HFFc6 (cell line): ENCODE data around the gene VILL. TPM values are rescaled to one million over a fixed set of nuclear protein-coding genes. Genes with fewer than 3 reads are reported as not detected.

Experiments used
- DNase-seq: peaks from one replicate; pipeline ENCODE4 v3.0.0-alpha.2; 2018
- H3K27ac Mint-ChIP-seq: 2 replicates; pipeline ENCODE4 v1.8.0; 2020; ENCODE audit warnings: mild to moderate bottlenecking, mixed read lengths
- H3K27me3 Mint-ChIP-seq: 2 replicates; pipeline ENCODE4 v1.8.0; 2021; ENCODE audit warnings: mild to moderate bottlenecking, moderate library complexity, mixed read lengths; ENCODE audit not compliant: insufficient read depth
- H3K36me3 Mint-ChIP-seq: 2 replicates; pipeline ENCODE4 v1.8.0; 2021; ENCODE audit warnings: low read depth, mixed read lengths
- H3K4me1 Mint-ChIP-seq: 2 replicates; pipeline ENCODE4 v1.8.0; 2020; ENCODE audit warnings: low read depth, mixed read lengths
- H3K4me3 Mint-ChIP-seq: 2 replicates; pipeline ENCODE4 v1.8.0; 2020; ENCODE audit warnings: mild to moderate bottlenecking, moderate library complexity, mixed read lengths
- H3K9me3 Mint-ChIP-seq: 2 replicates; pipeline ENCODE4 v1.8.0; 2020; ENCODE audit warnings: mild to moderate bottlenecking, mixed read lengths
- CTCF ChIP-seq: fragments of 200-600 bp; sonication (generic); IDR thresholded peaks from 2 replicates; pipeline ENCODE4 v1.5.0; 2021; ENCODE audit warnings: antibody characterized with exemption, mild to moderate bottlenecking
- total RNA-seq, 6 experiments: library from RNA; stranded (reverse); fragmentation: NEBNext Ultra II Directional; extraction: Animal tissue kit (Norgen Biotek cat#: 25700); gene quantifications; 2 replicates in 1 of 6; 3 replicates in 5 of 6; pipeline ENCODE4 v1.2.3, GENCODE V29; 2021

Gene VILL
- total RNA-seq, 6 experiments from 2014 or later, result 3.5 to 4.6 (median 3.7) TPM

- no peak for TF ChIP-seq CTCF
- Mint-ChIP-seq H3K27ac (no peak overlapping the region), H3K27me3 (no peaks in the 10 kb centered on the region; the same call in 1 of the 2 replicates), H3K4me1 (peaks cover 4% of the 10 kb centered on the region; the same call in 1 of the 2 replicates), H3K36me3 (no peaks in the 10 kb centered on the region), H3K4me3 (no peak overlapping the region), H3K9me3 (no peaks in the 10 kb centered on the region)
- no peak for DNase-seq
Observed at GRCh38 chr3:38006031-38006430, 15.4 kb downstream of the VILL start.

DNA sequence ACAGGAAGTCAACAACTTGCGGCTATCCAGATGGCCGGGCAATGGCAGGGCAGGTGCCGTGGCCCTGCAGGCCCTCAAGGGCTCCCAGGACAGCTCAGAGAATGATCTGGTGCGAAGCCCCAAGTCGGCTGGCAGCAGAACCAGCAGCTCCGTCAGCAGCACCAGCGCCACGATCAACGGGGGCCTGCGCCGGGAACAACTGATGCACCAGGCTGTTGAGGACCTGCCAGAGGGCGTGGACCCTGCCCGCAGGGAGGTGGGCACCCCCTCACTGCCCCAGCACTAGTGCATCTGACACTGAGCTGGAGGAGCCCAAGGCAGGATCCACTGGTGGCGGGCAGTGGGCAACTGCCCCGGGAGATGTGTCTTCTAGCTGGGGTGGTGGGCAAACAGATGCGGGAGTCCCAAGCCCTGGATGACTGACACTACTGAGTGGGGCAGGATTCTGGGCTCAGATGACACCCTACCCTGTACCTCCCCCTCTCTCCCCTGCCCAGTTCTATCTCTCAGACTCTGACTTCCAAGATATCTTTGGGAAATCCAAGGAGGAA lies 15.9 kb downstream of the VILL start:
- Mint-ChIP-seq H3K27ac (no peak overlapping the region), H3K27me3 (no peaks in the 10 kb centered on the region; the same call in 1 of the 2 replicates), H3K4me3 (no peak overlapping the region), H3K4me1 (peaks cover 4% of the 10 kb centered on the region; the same call in 1 of the 2 replicates), H3K9me3 (no peaks in the 10 kb centered on the region), H3K36me3 (no peaks in the 10 kb centered on the region)
- no peak for TF ChIP-seq CTCF
- DNase-seq, result no peak

- Mint-ChIP-seq H3K4me1 (peaks cover 4% of the 10 kb centered on the region; the same call in 1 of the 2 replicates), H3K4me3 (no peak overlapping the region), H3K9me3 (no peaks in the 10 kb centered on the region), H3K27me3 (no peaks in the 10 kb centered on the region; the same call in 1 of the 2 replicates), H3K27ac (no peak overlapping the region), H3K36me3 (no peaks in the 10 kb centered on the region)
- DNase-seq, result no peak
- TF ChIP-seq CTCF, result no peak
Observed at GRCh38 chr3:38007754-38008090, 17.1 kb downstream of the VILL start.

- H3K27me3 Mint-ChIP-seq, result no peaks in the 10 kb centered on the region; the same call in 1 of the 2 replicates
- H3K36me3 Mint-ChIP-seq, result no peaks in the 10 kb centered on the region
- peaks cover 4% of the 10 kb centered on the region; the same call in 1 of the 2 replicates for H3K4me1 Mint-ChIP-seq
- DNase-seq, result no peak
- H3K9me3 Mint-ChIP-seq, result no peaks in the 10 kb centered on the region
- H3K27ac Mint-ChIP-seq, result no peak overlapping the region
- no peak for TF ChIP-seq CTCF
- no peak overlapping the region for H3K4me3 Mint-ChIP-seq
Observed at GRCh38 chr3:38008191-38008701, 17.7 kb downstream of the VILL start.

DNA sequence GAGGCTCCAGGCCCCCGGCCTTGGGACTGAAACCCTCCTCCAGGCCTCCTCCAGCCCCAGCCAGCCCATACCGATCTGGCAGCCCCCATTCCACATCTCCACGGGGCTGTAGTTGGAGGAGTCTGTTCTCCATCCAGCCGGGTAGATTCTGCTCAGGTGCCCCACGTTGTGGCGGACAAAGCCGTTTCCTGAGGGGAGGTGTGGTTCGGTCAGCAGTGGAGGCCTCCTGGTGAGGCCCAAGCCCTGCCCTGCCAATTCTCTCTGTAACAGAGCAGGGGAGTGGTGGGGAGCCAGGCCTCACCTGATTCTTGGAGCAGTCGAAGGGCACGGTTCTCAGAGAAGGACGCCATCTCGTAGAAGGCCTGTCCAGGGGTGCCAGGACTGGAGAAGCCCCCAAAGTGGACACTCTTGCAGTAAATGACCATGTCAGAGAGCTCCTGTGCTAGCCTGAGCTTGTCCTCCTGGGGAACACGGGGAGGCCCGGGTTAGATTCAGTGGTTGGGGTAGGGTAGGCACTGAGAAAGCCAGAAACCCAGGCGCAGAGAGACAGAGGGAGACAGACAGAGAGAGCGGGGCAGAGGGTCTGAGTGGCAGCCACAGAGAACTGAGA lies 18.5 kb downstream of the VILL start:
- peaks cover 4% of the 10 kb centered on the region; the same call in 1 of the 2 replicates for H3K4me1 Mint-ChIP-seq
- no peak for TF ChIP-seq CTCF
- H3K27ac Mint-ChIP-seq, result no peak overlapping the region
- H3K9me3 Mint-ChIP-seq, result no peaks in the 10 kb centered on the region
- H3K27me3 Mint-ChIP-seq, result no peaks in the 10 kb centered on the region; the same call in 1 of the 2 replicates
- DNase-seq, result no peak
- no peak overlapping the region for H3K4me3 Mint-ChIP-seq
- 0 out of 2 replicates have a peak, but pooled peaks cover under 1% of the 10 kb centered on the region for H3K36me3 Mint-ChIP-seq
